GM19193 (cell line): ENCODE results near the gene CARMIL1.

Source experiments
- POLR2A ChIP-seq: IDR thresholded peaks from 4 replicates; pipeline ENCODE4 v1.6.1; 2011; ENCODE audit not compliant: insufficient read depth, insufficient read length; ENCODE audit errors: extremely low read depth

The CARMIL1 gene

GRCh38 chr6:25257686-25258348, 21.4 kb upstream of the CARMIL1 start:
- no peak for TF ChIP-seq POLR2A

DNA sequence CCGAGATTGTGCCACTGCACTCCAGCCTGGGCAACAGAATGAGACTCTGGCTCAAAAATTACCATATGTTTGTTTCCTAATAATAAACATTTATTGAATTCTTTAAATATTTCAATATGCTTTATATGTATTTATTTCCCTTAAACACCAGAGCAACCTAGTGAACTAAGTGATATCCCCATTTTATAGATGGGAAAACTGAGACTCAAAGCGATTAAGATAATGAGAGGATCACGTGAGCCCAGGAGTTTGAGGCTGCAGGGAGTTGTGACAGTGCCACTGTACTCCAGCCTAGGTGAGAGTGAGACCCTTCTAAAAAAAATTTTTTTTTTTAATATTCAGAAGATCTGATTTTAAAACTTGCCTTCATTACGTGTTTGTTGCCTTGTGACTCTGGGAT, 19.4 kb upstream of the CARMIL1 start:
- TF ChIP-seq POLR2A, result no peak

- no peak for TF ChIP-seq POLR2A
Observed at GRCh38 chr6:25263657-25264056, 15.5 kb upstream of the CARMIL1 start.

GRCh38 chr6:25266456-25267100, 12.6 kb upstream of the CARMIL1 start:
- TF ChIP-seq POLR2A, result no peak

DNA sequence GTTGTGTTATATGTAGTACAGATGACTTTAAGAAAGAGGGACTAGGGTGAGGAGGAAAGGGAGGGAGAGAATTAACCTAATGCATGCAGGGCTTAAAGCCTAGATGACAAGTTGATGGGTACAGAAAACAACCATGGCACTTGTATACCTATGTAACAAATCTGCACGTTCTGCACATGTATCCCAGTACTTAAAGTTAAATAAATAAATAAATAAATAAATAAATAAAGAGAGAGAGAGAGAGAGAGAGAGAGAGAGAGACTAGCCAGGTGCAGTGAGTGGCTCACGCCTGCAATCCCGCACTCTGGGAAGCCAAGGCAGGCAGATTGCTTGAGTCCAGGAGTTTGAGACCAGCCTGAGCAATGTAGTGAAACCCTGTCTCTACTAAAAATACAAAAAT, 11.5 kb upstream of the CARMIL1 start:
- no peak for TF ChIP-seq POLR2A

- TF ChIP-seq POLR2A, result no peak
Observed at GRCh38 chr6:25270559-25270958, 8.6 kb upstream of the CARMIL1 start.

- no peak for TF ChIP-seq POLR2A
Observed at GRCh38 chr6:25275436-25275835, 3.7 kb upstream of the CARMIL1 start.

- no peak for TF ChIP-seq POLR2A
Observed at GRCh38 chr6:25277386-25277785, 1.8 kb upstream of the CARMIL1 start.

GRCh38 chr6:25277857-25278256, 1.3 kb upstream of the CARMIL1 start:
- TF ChIP-seq POLR2A, result no peak

DNA sequence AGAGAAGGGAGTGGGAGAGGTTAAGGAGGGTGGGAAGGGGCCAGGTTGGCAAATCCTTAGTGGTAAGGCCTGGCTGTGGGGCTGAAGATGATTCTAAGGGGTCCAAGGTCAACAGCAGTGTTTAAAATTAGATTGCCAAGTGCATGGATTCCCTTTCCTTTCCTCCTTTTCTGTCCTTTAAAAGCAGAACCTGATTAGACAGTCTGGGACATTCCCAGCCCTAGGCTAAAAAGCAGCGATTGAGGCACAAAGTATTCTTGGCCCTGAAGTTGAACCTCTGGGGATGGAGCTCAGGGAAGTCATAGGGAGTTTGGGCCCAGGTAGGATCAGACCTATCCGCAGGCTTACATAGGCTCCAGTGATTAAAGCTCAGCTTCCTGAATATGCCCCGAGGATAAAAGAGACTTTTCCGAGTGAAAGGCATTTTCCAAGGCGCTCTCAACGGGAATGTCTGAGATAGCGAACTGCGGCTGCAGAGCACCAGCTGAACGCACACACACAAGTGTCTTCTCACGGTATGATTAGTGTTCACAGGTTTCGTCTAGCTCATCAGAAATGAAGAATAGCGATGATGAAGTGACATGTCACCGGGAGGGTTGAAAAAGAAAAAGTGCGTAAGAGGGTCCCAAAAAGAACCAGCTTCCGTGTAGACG, 787 bp upstream of the CARMIL1 start:
- TF ChIP-seq POLR2A, result no peak

- TF ChIP-seq POLR2A, result no peak
Observed at GRCh38 chr6:25279748-25280343, 672 bp downstream of the CARMIL1 start.

DNA sequence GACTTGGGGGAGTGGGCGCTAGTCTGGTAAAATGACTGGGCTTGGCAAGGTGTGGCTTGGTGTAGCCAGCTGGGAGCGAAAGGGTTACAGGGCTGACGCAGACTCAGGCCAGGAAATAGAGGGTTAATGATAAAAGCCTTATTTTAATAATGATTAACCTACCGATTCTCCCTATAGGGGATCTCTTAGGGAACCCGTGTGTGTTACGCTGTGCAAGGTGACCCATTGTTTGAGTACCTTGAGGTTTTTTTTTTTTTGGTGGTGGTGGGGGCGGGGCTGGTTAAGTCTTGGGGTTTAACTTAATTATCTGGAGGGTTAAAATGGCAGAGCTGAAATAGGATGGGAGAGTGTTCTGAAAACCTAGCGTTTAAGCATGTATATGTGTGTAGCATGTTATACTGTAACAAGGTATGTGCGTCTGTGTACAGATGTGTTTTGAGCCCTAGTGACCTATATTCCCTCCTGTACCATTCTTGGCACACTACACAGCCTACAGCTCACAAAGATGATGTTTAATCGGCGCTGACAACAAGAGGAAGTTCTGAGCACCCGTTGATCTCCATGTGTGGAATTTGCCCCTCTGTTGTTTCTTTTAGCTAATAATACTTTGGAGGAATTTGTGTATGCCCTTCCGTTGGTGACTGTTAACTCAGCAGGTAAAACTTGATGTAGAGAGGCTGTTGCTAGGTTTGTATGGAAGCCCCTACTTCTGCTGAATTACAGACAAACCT, 1.3 kb downstream of the CARMIL1 start:
- no peak for TF ChIP-seq POLR2A

- TF ChIP-seq POLR2A, result no peak
Observed at GRCh38 chr6:25286891-25287290, 7.7 kb downstream of the CARMIL1 start.

GRCh38 chr6:25287941-25288340, 8.8 kb downstream of the CARMIL1 start:
- TF ChIP-seq POLR2A, result no peak

GRCh38 chr6:25288518-25288917, 9.3 kb downstream of the CARMIL1 start:
- no peak for TF ChIP-seq POLR2A
